ENCODE results near the gene BTBD9.

- no peak for TF ChIP-seq CTCF (CRISPR knock-in tag; IDR thresholded peaks at IDR 0.05)
- no peak for TF ChIP-seq ZHX1 (CRISPR knock-in tag; IDR thresholded peaks at IDR 0.05; ENCODE audit: low read depth)
- no peak for TF ChIP-seq ZNF292 (CRISPR knock-in tag; IDR thresholded peaks at IDR 0.05; ENCODE audit: borderline replicate concordance, low read depth)
- TF ChIP-seq ARNT (IDR thresholded peaks at IDR 0.05): no peak
These were observed 319.4 kb downstream of the BTBD9 start for GRCh38 chr6:38320358-38320757.
